ENCODE measurements around the gene ZNF92.
"Not testable (repeated sequence)": the region's sequence is repeated elsewhere in the genome, so short reads cannot be mapped to it uniquely, and the experiment has no call there.

The ZNF92 gene

DNA sequence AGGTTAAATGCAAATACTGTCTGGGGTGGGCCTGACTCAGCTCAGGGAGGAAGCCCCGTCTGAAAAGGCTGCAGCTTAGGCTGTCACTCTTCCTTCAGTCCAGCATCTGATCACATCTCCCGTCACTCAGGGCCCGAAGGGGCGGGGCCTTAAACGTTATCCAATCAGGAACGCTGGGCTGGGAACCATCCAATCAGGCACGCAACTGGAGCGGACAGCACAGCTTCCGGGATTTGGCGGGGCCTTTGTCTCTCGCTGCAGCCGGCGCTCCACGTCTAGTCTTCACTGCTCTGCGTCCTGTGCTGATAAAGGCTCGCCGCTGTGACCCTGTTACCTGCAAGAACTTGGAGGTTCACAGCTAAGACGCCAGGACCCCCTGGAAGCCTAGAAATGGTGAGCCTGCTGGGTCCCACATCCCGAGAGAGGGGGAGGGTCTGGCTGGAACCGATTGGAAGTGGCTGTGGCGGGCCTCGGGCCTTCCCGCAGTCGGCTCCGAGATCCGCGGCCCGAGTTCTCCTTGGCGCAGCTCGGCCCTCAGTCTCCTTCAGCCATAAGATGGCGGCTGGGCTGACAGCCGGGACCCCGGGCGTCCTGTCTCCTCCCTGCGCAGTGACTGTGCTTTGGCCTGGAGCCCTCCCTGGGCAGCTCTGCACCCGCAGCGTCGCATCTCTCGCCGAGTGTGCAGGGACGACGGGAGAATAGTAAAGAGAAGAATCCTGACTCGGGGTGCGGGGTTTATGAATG, at the start of gene ZNF92:
Gene ZNF92 (plus strand): TSS at position 248 of the 744 bp plus-strand sequence. CDS start 143 bp downstream, at position 391.
- peak; percentile 99 for DNase-seq (ENCODE audit: low spot score)

DNA sequence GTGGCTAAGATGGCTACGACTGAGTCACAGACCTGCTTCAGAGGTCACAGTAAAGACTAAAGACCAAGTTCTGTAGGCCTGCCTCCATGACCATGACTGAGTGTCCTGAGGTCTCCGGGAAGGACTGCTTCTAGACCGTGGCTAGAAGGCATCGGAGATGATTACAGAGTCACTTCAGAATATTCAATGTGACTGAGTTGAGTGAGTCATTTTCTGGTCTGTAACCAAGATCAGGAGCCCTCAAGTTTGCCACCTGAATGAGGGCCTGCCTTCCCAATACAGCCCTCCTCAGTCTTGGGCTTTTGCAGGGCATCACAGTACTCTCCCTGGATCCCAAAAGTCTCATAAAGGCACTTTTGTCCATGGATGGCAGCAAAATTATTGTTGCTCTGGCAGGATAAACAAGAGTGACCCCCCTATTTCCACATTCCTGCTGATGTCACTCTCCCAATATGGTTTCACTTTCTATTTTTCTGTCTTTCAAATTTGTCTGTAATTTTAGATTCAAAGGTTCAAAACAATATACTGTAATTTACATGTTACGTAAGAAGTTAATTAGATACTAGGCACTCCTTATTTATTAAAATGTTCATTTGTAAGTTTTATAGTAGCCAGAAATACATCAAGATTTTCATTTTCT, 47.7 kb upstream of the ZNF92 start:
- no peak for DNase-seq (ENCODE audit: low spot score)

DNA sequence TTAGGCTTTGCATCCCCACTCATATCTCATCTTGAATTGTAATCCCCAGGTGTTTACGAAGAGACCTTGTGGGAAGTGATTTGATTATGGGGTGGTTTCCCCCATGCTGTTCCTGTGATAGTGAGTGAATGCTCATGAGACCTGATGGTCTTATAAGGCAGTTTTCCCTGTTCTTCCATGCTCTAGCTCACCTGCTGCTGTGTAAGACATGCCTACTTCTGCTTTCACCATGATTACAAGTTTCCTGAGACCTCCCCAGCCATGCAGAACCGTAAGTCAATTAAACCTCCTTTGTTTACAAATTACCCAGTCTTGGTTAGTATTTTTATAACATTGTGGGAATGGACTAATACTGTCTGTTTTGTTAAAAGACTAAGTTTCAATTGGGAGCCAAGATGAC, 35.3 kb upstream of the ZNF92 start:
- no peak for DNase-seq (ENCODE audit: low spot score)

DNA sequence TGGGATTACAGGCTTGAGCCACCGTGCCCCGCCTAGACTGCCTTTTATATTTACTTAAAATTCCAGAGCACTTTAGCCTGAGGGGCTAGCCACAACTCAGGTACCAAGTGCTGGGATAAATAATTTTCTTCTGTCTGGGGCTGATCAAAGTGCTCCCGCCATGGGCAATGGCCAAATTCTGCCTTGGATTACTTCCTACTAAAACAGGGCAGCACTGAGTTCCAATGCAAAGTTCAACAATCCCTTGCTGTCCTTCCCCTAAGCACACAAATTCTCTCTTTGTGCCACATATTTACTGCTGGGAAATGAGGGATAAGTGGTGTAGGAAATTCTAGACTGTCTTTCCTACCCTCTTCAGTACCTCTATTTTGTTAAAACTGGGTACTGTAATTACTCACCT, 34.4 kb upstream of the ZNF92 start:
- DNase-seq (ENCODE audit: low spot score), result no peak

DNA sequence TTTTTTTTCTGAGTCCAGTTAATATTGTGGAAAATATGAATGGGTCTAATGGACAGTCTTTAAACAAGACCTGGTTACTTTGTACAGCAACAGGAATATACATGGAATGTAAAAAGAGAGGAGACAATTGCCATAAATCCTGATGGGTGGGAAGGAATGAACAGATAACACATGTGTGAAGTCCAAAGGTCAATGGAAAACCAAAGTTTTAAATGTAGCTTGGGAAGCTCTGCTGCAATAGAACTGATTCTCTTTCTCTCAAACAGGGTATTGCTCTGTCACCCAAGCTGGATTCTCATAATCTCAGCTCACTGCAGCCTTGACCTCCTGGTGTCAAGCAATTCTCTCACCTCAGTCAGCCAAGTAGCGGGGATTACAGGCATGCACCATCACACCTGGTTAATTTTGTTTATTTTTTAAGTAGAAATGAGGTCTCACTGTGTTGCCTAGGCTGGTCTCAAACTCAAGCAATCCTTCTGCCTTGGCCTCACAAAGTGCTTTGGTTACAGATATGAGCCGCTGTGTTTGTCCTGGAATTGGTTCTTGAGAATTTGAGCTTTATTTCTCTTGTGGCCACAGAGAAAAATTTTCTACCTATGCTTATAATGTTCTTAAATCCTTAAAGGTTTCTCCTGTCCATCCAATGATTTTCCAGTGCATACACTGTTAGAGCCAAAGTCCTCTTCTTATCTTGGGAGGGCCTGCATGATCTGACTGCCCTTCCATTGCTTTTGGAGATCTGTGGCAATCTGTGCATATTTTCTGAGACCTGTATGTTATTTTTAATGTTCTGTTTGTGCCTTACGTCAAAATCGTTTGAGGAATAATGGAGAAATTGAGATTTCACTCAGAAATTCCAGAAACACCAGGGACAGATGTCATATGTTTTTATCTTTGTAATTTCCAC, 30.7 kb upstream of the ZNF92 start:
- peak; percentile 49 for DNase-seq (ENCODE audit: low spot score)

DNA sequence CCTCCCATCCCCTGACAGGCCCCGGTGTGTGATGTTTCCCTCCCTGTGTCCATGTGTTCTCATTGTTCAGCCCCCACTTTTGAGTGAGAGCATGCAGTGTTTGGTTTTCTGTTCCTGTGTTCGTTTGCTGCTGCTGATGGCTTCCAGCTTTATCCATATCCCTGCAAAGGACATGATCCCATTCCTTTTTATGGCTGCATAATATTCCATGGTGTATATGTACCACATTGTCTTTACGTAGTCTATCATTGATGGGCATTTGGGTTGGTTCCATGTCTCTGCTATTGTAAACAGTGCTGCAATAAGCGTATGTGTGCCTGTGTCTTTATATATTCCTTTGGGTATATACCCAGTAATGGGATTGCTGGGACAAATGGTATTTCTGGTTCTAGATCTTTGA, 29.1 kb upstream of the ZNF92 start:
- not testable (repeated sequence) for DNase-seq (ENCODE audit: low spot score)

DNA sequence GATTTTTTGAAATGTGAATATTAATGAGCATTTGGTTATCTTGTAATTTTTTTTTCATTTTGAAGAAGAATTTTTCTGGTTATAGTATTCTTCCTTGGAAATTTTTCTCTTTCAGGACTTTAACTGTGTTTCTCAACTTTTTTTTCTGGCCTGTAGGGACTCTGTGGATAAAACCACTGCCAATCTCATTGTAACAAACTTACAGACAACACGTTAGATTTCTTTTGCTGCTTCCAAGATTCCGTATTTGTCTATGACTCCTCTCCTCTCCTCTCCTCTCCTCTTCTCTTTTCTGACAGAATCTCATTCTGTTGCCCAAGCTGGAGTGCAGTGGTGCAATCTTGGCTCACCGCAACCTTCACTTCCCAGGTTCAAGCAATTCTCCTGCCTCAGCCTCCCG, 19.4 kb upstream of the ZNF92 start:
- DNase-seq (ENCODE audit: low spot score), result no peak

DNA sequence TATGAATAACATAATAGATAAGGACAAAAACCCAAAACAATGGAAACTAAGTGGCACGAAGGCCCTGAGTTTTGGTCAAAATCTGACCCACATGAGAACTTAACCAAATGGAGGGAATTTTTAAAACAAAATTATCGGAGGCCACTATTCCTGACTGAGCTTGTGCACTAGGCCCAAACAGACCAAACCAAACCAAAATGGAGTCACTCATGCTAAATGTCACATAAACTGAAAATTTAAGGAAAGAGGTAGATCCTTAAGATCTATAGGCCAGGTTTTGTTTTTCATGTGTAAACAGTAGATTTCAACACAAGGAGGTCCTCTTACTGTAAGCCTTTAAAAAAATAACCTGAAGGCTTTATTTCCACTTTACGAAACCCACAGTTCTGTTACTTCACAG, 3.8 kb upstream of the ZNF92 start:
- DNase-seq (ENCODE audit: low spot score), result no peak

DNA sequence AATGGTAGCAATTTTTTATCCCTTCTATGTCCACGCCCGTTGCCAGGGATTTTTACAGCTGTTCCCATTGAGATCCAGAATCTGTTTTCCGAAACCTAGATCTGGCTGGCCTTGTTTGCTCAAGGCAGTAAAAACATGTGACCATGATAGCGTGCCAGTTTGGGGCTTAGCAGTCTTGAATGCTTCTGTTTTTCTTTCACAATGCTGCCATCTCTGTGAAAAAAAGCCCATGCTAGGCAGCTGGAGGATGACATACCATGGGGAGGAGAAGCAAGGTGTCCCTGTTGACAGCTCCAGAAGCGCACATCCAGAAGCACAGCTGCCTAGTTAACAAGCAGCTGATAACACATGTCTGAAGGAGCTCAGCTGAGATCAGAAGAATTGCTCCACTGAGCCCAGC, 2.2 kb upstream of the ZNF92 start:
- DNase-seq (ENCODE audit: low spot score), result no peak

DNA sequence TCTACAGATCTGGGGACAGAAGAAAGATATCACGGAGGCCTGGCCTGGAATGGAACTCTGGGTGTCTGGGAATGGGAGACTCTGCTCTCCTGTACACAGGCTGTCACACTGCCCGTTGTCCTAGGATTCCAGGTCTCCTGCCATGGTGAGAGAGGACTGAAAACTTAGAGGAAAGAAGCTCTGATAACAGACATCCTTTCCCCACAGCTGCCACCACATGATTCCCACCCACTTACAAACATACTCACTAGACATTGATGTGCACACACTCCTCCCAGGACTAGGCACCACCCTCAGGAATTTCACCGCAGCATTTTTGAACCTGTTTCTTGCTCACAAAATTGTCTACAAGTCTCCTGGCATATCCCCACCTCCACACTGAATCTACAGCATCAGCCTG, 5.7 kb downstream of the ZNF92 start:
- DNase-seq (ENCODE audit: low spot score), result no peak

DNA sequence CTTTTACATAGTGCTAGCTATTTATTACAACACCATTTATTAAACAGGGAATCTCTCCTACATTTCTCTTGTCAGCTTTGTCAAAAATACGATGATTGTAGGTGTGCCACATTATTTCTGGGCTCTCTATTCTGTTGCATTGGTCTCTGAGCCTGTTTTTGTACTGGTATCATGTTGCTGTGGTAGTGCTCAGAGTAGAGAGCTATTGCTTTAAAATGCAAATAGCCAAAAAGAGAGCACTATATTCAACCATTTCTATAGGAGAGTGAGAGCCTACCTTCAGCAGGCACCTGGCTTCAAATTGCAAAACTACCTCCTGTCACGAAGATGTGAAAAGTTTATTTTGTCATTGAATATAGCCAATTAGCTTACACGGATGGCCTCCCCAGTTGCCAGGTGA, 8.1 kb downstream of the ZNF92 start:
- no peak for DNase-seq (ENCODE audit: low spot score)

DNA sequence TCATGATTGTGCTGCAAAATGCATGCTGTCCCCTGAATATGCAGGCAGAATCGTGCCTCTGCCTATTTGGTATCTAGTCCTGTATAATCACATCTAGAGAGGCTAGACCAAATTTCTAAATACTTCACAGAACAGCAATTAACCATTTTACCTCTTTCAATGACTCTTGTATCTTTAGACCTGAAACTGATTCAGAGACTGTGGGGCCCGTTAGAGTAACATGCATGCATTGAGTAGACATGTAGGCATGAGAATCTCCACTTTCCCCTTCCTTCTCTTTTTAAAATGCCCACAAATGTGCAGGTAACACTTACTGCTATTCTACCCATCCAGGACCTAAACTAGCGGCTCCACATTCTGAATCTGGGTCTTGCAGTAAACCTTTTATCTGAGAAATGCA, 8.8 kb downstream of the ZNF92 start:
- no peak for DNase-seq (ENCODE audit: low spot score)

DNA sequence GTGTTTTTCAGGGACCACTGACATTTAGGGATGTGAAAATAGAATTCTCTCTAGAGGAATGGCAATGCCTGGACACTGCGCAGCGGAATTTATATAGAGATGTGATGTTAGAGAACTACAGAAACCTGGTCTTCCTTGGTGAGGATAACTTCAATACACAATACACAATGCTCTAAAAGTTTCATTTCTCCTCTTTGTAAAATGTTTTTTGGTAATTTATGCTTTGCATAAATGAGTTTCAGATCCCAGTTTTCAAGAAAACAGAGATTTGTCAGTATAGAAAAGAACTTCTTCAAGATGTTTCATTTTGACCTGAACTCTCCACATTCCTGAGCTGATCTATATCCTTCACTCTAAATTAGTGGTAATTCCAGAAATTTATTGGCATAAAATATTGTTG, 14.2 kb downstream of the ZNF92 start:
- DNase-seq (ENCODE audit: low spot score), result no peak

DNA sequence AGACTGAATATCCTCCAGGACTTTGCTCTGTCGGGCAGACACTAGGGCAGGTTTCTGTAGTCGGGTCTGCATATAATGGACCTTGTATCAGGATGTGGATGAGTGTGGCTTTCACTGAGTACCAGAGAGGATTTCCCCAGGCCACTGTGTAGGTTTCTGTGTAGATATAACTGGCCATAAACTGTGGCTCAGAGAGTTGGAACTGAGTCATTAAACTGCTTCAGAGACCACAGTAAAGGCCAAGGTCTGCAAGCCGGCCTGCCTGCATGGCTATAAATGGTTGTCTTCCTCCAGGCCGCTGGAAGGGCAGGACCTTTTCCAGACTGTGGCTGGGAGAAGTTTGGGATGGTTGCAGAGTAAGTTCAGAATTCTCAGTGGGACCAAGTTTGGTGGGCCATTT, 16.9 kb downstream of the ZNF92 start:
- DNase-seq (ENCODE audit: low spot score), result peak; percentile 34

DNA sequence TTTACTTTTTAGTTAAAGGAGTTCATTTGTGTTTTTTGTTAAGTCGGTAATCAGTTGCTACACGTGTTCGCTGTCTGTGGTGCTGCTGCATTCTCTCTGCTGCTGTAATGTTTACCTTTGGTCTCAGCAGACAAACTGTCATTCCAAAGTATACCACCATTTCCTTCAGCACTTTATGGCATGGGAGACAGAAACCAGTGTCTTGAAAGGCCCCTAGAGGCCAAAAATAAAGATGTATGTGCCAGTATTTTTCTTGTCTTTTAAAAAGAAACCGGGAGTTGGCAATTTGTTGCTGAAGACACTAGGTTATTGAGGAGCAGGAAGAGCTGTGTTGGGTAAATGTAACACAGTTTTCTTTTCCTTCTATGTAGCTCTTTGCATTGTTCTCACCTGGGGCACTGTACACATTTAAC, 24.1 kb downstream of the ZNF92 start:
- no peak for DNase-seq (ENCODE audit: low spot score)

DNA sequence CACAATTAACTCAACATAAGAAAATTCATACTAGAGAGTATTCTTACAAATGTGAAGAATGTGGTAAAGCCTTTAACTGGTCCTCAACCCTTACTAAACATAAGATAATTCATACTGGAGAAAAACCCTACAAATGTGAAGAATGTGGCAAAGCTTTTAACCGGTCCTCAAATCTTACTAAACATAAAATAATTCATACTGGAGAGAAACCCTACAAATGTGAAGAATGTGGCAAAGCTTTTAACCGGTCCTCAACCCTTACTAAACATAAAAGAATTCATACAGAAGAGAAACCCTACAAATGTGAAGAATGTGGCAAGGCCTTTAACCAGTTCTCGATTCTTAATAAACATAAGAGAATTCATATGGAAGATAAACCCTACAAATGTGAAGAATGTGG, 25.0 kb downstream of the ZNF92 start:
- DNase-seq (ENCODE audit: low spot score), result not testable (repeated sequence)

DNA sequence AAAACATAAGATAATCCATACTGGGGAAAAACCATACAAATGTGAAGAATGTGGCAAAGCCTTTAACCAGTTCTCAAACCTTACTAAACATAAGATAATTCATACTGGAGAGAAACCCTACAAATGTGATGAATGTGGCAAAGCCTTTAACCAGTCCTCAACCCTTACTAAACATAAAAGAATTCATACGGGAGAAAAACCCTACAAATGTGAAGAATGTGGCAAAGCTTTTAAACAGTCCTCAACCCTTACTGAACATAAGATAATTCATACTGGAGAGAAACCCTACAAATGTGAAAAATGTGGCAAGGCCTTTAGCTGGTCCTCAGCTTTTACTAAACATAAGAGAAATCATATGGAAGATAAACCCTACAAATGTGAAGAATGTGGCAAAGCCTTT, 25.4 kb downstream of the ZNF92 start:
- DNase-seq (ENCODE audit: low spot score), result not testable (repeated sequence)

DNA sequence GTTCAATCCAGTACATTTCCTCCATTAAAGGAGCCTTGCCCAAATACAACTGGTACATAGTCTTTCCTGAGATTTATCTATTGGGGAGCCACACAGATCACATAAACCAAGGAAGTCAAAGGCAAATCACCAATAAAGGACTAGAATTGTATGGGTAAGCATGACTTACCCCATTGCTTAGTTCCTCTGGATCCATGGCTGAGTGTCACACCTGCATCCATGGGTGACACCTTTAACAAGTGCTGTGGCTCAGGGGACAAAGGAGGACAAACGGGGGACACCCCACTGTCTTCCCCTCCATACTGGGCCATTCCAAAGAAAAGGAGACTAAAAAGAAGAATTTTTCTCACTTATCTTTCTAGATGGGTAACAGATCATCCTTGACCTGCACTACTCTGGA, 30.4 kb downstream of the ZNF92 start:
- DNase-seq (ENCODE audit: low spot score), result no peak

DNA sequence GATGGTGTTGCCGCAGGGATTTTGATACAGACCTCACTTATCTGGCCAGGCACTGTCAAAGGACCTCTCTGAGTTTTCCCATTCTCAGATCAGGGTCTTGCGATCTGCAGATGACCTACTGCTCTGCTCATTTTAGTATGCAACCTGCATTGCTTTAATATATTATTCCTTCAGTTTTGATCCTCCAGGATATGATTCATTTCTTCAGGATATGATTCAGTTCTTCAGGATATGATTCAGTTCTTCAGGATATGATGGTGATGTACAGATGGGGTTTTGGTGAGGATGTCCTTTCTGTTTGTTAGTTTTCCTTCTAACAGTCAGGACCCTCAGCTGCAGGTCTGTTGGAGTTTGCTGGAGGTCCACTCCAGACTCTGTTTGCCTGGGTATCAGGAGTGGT, 33.1 kb downstream of the ZNF92 start:
- DNase-seq (ENCODE audit: low spot score), result not testable (repeated sequence)

DNA sequence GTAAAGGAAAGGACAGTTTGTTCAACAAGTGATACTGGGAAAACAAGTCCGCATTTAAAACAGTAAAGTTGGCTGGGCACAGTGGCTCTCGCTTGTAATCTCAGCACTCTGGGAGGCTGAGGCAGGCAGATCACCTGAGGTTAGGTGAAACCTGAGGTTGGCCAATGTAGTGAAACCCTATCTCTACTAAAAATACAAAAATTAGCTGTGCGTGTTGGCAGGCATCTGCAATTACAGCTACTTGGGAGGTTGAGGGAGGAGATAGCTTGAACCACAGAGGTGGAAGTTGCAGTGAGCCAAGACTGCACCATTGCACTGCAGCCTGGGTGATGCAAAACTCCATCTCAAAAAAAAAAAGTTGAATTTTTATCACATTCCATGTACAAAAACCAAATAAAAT, 35.7 kb downstream of the ZNF92 start:
- no peak for DNase-seq (ENCODE audit: low spot score)

DNA sequence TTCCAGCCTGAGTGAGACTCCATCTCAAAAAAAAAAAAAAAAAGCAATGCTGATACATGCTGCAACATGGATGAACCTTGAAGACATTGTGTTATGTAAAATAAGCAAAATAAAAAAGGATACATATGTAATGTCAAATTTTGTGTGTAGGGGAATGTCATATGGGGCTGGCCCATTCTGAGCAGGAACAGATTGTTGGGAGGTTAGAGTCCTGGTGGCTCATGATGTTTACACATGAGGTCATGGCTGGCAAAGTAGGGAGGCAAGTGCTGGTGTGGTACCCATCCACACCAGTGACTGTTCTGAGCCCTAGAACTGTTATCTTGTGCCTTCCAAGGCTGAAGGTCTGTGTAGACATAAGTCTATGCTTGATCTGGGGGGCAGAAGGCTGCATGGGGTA, 37.6 kb downstream of the ZNF92 start:
- DNase-seq (ENCODE audit: low spot score), result no peak

DNA sequence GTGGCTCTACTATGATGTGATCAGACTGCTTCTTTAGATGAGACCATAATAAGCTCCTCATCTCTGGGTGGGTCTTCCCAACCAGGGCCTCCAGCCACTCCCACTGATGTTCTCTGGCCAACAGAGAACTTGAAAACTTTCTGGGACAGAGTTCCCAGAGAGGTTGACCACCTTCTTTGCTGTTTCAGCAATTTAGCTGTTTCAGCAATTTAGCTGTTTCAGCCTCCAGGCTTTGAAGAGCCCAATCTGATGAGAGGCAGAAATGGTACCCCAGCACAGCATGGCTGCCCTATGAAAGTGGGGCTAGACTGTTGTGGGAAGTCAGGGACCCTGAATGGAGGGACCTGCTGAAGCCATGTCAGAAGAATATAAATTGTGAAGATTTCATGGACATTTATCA, 49.0 kb downstream of the ZNF92 start:
- no peak for DNase-seq (ENCODE audit: low spot score)

DNA sequence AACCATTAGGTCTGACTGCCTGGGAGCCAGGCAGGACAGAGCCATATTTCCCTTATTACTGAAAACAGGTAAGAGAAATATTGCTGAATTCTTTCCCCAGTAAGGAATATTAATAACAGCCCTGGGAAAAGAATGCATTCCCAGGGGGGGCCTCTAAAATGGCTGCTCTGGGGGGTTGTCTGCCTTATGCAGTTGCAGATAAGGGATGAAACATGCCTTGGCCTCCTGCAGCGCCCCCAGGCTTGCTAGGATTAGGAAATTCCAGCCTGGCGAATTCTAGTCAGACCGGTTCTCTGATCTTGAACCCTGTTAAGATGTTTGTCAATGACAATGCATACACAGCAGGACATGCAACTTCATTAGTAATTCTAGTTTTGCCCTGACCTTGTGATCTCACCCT, 49.6 kb downstream of the ZNF92 start:
- DNase-seq (ENCODE audit: low spot score), result not testable (repeated sequence)
